SU-DHL-6 (cell line): Measurements from ENCODE around the gene PDE4B.

Experiments used
- H2AFZ ChIP-seq: fragments of 200-600 bp; sonication (generic); 2 replicates; pipeline ENCODE4 v1.6.1; 2014; ENCODE audit warnings: low read depth, mild to moderate bottlenecking, moderate library complexity, mixed read lengths, antibody characterized with exemption, low read length; ENCODE audit not compliant: severe bottlenecking
- H3F3A ChIP-seq: fragments of 200-600 bp; shearing (Covaris generic); 2 replicates; pipeline ENCODE4 v1.6.0; 2016; ENCODE audit warnings: antibody characterized with exemption, mild to moderate bottlenecking; ENCODE audit not compliant: insufficient read depth
- H3K27ac ChIP-seq: fragments of 200-600 bp; sonication (generic); 2 replicates; pipeline ENCODE4 v1.5.1; 2016; ENCODE audit warnings: low read depth, mild to moderate bottlenecking, low read length, moderate library complexity, mixed read lengths
- H3K27me3 ChIP-seq: fragments of 200-600 bp; sonication (generic), shearing (Covaris generic); 2 replicates; pipeline ENCODE4 v1.6.0; 2014; ENCODE audit warnings: mild to moderate bottlenecking, low read length
- H3K36me3 ChIP-seq: fragments of 200-600 bp; sonication (generic); 2 replicates; pipeline ENCODE4 v1.6.1; 2014; ENCODE audit warnings: mild to moderate bottlenecking, low read length, mixed read lengths
- H3K4me2 ChIP-seq: fragments of 300-600, 200-600 bp; shearing (Covaris generic), sonication (generic); 2 replicates; pipeline ENCODE4 v1.6.0; 2014; ENCODE audit warnings: low read length, low read depth, mild to moderate bottlenecking; ENCODE audit not compliant: poor library complexity, severe bottlenecking
- H3K4me3 ChIP-seq: fragments of 200-600 bp; sonication (generic); 2 replicates; pipeline ENCODE4 v1.5.1; 2014; ENCODE audit warnings: antibody characterized with exemption, low read length, mild to moderate bottlenecking, mixed read lengths; ENCODE audit not compliant: insufficient read depth, poor library complexity, severe bottlenecking
- H3K79me2 ChIP-seq: fragments of 200-600 bp; sonication (generic); 2 replicates; pipeline ENCODE4 v1.6.1; 2014; ENCODE audit warnings: mild to moderate bottlenecking, low read length, moderate library complexity; ENCODE audit not compliant: insufficient read depth
- H3K9ac ChIP-seq: fragments of 200-600 bp; sonication (generic); 2 replicates; pipeline ENCODE4 v1.7.0; 2014; ENCODE audit warnings: mild to moderate bottlenecking, low read length
- H3K9me2 ChIP-seq: fragments of 200-600 bp; sonication (generic); replicated peaks from 2 replicates; pipeline ENCODE4 v1.6.1; 2014; ENCODE audit warnings: low read length; ENCODE audit not compliant: insufficient read depth
- H3K9me3 ChIP-seq: fragments of 200-600 bp; sonication (generic); 2 replicates; pipeline ENCODE4 v1.6.1; 2014; ENCODE audit warnings: low read length, mixed read lengths; ENCODE audit not compliant: insufficient read depth
- H4K20me1 ChIP-seq: fragments of 200-600 bp; sonication (generic); 2 replicates; pipeline ENCODE4 v1.6.1; 2014; ENCODE audit warnings: low read depth, mild to moderate bottlenecking, antibody characterized with exemption, low read length, moderate library complexity, mixed read lengths
- CTCF ChIP-seq: fragments of 200-600 bp; sonication (generic); IDR thresholded peaks from one replicate; pipeline ENCODE4 v1.5.1; 2017; ENCODE audit warnings: antibody characterized with exemption, mild to moderate bottlenecking, low read length, moderate library complexity; ENCODE audit not compliant: insufficient read depth, poor library complexity, severe bottlenecking
- EZH2phosphoT487 ChIP-seq: fragments of 200-600 bp; sonication (generic), shearing (Covaris generic); conservative IDR thresholded peaks from 2 replicates; pipeline ENCODE4 v1.6.1; 2018; ENCODE audit warnings: mild to moderate bottlenecking, antibody characterized with exemption, low read length, moderate library complexity, mixed read lengths

PDE4B gene

GRCh38 chr1:65958561-65959350 is 166.1 kb downstream of the PDE4B start:
- TF ChIP-seq EZH2phosphoT487 (no peak), CTCF (peak; percentile 36)
- Histone ChIP-seq H3K4me2 (no peak overlapping the region), H3K79me2 (no peaks in the 10 kb centered on the region), H3K27me3 (no peaks in the 10 kb centered on the region), H3K4me3 (no peak overlapping the region), H3K27ac (no peak overlapping the region), H3F3A (no peaks in the 10 kb centered on the region), H3K36me3 (no peaks in the 10 kb centered on the region), H3K9me2 (no peaks in the 10 kb centered on the region), H4K20me1 (no peaks in the 10 kb centered on the region), H2AFZ (no peak overlapping the region), H3K9ac (no peak overlapping the region), H3K9me3 (no peaks in the 10 kb centered on the region)

GRCh38 chr1:65959896-65960567 is 167.3 kb downstream of the PDE4B start:
- Histone ChIP-seq H3K79me2 (no peaks in the 10 kb centered on the region), H4K20me1 (no peaks in the 10 kb centered on the region), H3K36me3 (no peaks in the 10 kb centered on the region), H3K27ac (no peak overlapping the region), H3K27me3 (no peaks in the 10 kb centered on the region), H3K9ac (no peak overlapping the region), H2AFZ (no peak overlapping the region), H3K9me3 (no peaks in the 10 kb centered on the region), H3K9me2 (no peaks in the 10 kb centered on the region), H3K4me3 (no peak overlapping the region), H3F3A (no peaks in the 10 kb centered on the region), H3K4me2 (no peak overlapping the region)
- TF ChIP-seq CTCF, result no peak
- no peak for TF ChIP-seq EZH2phosphoT487

- H3F3A ChIP-seq, result no peaks in the 10 kb centered on the region
- no peak overlapping the region for H3K4me3 ChIP-seq
- no peaks in the 10 kb centered on the region for H3K79me2 ChIP-seq
- no peaks in the 10 kb centered on the region for H4K20me1 ChIP-seq
- no peak overlapping the region for H2AFZ ChIP-seq
- no peaks in the 10 kb centered on the region for H3K36me3 ChIP-seq
- no peak overlapping the region for H3K4me2 ChIP-seq
- no peaks in the 10 kb centered on the region for H3K9me3 ChIP-seq
- no peak for TF ChIP-seq CTCF
- TF ChIP-seq EZH2phosphoT487, result no peak
- no peak overlapping the region for H3K9ac ChIP-seq
- H3K27me3 ChIP-seq, result no peaks in the 10 kb centered on the region
- no peaks in the 10 kb centered on the region for H3K9me2 ChIP-seq
- no peak overlapping the region for H3K27ac ChIP-seq
Observed at GRCh38 chr1:65963156-65963888, 170.6 kb downstream of the PDE4B start.
